Neural crest cell (in vitro differentiated cells): Measurements from ENCODE around the gene PDLIM7. TPM values are rescaled to one million over a fixed set of nuclear protein-coding genes. Genes with fewer than 3 reads are reported as not detected.
"Not testable (repeated sequence)": the region's sequence is repeated elsewhere in the genome, so short reads cannot be mapped to it uniquely, and the experiment has no call there.

Experiments used
- DNase-seq: peaks from one replicate; pipeline ENCODE4 v3.0.0; 2021; ENCODE audit warnings: low read depth, mixed read lengths, low spot score
- H3K27ac Mint-ChIP-seq: one replicate; pipeline ENCODE4 v1.8.0; 2021; ENCODE audit warnings: mild to moderate bottlenecking, mixed read lengths; ENCODE audit not compliant: unreplicated experiment
- H3K27me3 Mint-ChIP-seq: 2 replicates; pipeline ENCODE4 v1.8.0; 2021; ENCODE audit warnings: low read depth, mild to moderate bottlenecking, mixed read lengths
- H3K36me3 Mint-ChIP-seq: 2 replicates; pipeline ENCODE4 v1.8.0; 2021; ENCODE audit warnings: low read depth, mild to moderate bottlenecking, mixed read lengths
- H3K4me1 Mint-ChIP-seq: 2 replicates; pipeline ENCODE4 v1.8.0; 2021; ENCODE audit warnings: mixed read lengths
- H3K4me3 Mint-ChIP-seq: one replicate; pipeline ENCODE4 v1.8.0; 2021; ENCODE audit warnings: mild to moderate bottlenecking, mixed read lengths
- H3K9me3 Mint-ChIP-seq: 2 replicates; pipeline ENCODE4 v1.8.0; 2021; ENCODE audit warnings: mixed read lengths
- total RNA-seq: library from RNA; stranded (reverse); gene quantifications from 2 replicates; pipeline ENCODE4 v1.2.1, GENCODE V29; 2021
- TF ChIP-seq, protein P1 (sequence below): fragments of 200-600 bp; sonication (generic); conservative IDR thresholded peaks from 2 replicates; pipeline ENCODE4 v1.5.0; 2021; ENCODE audit warnings: antibody characterized with exemption, mild to moderate bottlenecking

PDLIM7 gene
- total RNA-seq, 1 donor from 2014 or later: 147 TPM

DNA sequence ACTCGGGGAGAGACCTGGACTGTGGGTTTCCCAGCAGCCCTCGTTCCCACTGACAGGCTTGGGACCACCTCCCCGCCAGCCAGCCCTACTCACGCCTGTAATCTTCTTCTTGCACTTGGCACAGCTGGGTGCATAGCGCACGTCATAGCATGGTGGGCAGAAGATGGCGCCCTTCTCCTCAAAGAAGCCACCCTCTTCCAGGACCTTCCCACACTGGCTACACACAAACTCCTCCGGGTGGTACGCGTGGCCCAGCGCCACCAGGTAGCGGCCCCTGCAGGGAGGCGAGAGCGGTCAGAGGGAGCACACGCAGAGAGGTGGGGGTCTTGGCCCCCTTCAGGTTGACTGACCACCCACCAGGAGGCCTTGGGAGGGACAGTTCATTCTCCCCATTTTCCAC lies 9.4 kb downstream of the PDLIM7 start:
- Mint-ChIP-seq H3K9me3 (no peaks in the 10 kb centered on the region), H3K4me1 (peaks cover 5% of the 10 kb centered on the region), H3K4me3 (peak overlapping the region; percentile 23), H3K36me3 (peaks cover 2% of the 10 kb centered on the region), H3K27ac (no peak overlapping the region), H3K27me3 (no peaks in the 10 kb centered on the region)
- TF ChIP-seq, protein P1, sequence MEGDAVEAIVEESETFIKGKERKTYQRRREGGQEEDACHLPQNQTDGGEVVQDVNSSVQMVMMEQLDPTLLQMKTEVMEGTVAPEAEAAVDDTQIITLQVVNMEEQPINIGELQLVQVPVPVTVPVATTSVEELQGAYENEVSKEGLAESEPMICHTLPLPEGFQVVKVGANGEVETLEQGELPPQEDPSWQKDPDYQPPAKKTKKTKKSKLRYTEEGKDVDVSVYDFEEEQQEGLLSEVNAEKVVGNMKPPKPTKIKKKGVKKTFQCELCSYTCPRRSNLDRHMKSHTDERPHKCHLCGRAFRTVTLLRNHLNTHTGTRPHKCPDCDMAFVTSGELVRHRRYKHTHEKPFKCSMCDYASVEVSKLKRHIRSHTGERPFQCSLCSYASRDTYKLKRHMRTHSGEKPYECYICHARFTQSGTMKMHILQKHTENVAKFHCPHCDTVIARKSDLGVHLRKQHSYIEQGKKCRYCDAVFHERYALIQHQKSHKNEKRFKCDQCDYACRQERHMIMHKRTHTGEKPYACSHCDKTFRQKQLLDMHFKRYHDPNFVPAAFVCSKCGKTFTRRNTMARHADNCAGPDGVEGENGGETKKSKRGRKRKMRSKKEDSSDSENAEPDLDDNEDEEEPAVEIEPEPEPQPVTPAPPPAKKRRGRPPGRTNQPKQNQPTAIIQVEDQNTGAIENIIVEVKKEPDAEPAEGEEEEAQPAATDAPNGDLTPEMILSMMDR: no peak
- DNase-seq: no peak

DNA sequence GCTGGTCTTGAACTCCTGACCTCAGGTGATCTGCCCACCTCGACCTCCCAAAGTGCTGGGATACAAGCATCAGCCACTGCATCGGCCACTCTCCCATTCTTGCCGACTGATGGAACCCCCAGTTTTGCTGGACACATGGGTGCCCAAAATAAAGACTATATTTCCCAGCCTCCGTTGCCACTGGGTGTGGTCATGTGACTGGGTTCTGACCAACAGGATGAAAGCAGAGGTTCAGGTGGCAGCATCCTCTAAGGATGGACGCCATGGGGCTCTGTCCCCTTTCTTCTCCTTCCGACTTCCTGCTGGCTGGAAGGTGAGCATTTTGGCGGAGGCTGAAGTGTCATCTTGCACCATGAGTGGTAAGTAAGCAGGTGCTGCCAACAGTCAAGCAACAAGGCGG lies 10.3 kb downstream of the PDLIM7 start:
- no peak overlapping the region for H3K27ac Mint-ChIP-seq
- H3K9me3 Mint-ChIP-seq: no peaks in the 10 kb centered on the region
- H3K36me3 Mint-ChIP-seq: peaks cover 2% of the 10 kb centered on the region
- H3K4me3 Mint-ChIP-seq: no peak overlapping the region
- TF ChIP-seq, protein P1: no peak
- no peaks in the 10 kb centered on the region for H3K27me3 Mint-ChIP-seq
- no peaks in the 10 kb centered on the region for H3K4me1 Mint-ChIP-seq
- DNase-seq: no peak

DNA sequence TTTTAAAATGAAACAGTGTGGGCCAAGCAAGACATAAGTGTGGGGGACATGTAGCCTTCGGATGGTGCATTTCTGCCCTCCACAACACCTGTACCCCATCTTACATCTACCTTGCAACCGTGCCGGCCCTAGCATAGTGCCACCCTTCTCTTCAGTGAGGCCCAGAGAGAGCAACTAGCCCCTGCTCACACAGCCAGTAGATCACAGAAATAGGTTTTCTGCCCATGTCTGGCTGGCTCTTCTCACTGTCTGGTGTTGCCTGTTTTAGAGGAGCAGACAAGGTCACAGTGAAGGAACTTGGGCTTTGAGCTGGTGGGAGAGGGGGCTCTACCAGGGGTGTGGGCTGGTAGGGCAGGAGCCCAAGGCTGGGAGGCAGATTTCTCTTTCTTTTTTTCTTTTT lies 11.1 kb downstream of the PDLIM7 start:
- Mint-ChIP-seq H3K36me3 (peaks cover 2% of the 10 kb centered on the region), H3K27ac (no peak overlapping the region), H3K9me3 (no peaks in the 10 kb centered on the region), H3K27me3 (no peaks in the 10 kb centered on the region), H3K4me3 (no peak overlapping the region), H3K4me1 (no peaks in the 10 kb centered on the region)
- DNase-seq: no peak
- TF ChIP-seq, protein P1: no peak

DNA sequence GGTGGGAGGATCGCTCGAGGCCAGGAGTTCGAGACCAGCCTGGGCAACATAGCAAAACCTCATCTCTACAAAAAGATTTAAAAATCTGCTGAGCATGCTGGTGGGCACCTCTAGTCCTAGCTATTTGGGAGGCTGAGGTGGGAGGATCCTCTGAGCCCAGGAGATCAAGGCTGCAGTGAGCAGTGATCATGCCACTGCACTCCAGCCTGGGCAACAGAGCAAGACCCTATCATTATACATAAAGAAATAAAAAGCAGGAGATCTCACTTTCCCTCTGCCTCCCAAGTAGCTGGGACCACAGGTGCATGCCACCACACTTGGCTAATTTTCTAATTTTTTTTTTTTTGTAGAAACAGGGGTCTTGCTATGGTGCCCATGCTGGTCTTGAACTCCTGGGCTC lies 11.7 kb downstream of the PDLIM7 start:
- not testable (repeated sequence) for H3K9me3 Mint-ChIP-seq, H3K4me1 Mint-ChIP-seq, H3K36me3 Mint-ChIP-seq, H3K27ac Mint-ChIP-seq, H3K4me3 Mint-ChIP-seq, H3K27me3 Mint-ChIP-seq, DNase-seq

DNA sequence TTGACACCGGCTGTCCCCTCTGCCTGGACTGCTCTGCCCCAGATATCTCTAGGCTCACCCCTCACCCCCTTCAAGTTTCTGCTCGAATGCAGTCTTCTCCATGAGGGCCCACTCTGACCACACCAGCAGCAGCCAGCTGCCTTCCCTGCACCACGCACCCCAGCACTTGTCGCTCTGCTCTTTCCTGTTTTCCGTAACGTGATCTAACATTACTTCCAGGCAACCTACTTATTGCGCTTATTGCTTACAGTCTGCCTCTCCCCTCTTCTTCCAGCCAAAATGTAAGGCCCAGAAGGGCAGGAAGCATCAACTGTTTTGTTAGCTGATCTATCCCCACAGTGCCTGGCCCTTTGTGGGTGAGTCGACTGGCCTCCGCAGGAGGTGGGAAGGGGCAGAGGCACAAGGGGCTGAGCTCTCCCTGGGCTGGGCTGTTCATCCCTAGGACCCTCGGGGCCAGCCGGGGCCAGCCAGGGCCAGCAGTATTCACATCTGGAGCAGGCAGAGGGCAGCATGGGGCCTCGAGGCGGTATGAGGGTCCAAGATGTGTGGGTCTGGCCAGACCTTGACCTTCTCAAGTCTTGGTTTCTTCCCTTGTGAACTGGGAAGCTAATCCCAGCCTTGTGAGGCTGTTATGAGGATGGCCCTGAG lies 12.4 kb downstream of the PDLIM7 start:
- peak overlapping the region; percentile 56 for H3K4me3 Mint-ChIP-seq
- no peak for DNase-seq
- TF ChIP-seq, protein P1: no peak
- H3K9me3 Mint-ChIP-seq: no peaks in the 10 kb centered on the region
- H3K36me3 Mint-ChIP-seq: peaks cover 1% of the 10 kb centered on the region
- H3K27ac Mint-ChIP-seq: peak overlapping the region; percentile 44
- H3K4me1 Mint-ChIP-seq: peaks cover 2% of the 10 kb centered on the region
- no peaks in the 10 kb centered on the region for H3K27me3 Mint-ChIP-seq

DNA sequence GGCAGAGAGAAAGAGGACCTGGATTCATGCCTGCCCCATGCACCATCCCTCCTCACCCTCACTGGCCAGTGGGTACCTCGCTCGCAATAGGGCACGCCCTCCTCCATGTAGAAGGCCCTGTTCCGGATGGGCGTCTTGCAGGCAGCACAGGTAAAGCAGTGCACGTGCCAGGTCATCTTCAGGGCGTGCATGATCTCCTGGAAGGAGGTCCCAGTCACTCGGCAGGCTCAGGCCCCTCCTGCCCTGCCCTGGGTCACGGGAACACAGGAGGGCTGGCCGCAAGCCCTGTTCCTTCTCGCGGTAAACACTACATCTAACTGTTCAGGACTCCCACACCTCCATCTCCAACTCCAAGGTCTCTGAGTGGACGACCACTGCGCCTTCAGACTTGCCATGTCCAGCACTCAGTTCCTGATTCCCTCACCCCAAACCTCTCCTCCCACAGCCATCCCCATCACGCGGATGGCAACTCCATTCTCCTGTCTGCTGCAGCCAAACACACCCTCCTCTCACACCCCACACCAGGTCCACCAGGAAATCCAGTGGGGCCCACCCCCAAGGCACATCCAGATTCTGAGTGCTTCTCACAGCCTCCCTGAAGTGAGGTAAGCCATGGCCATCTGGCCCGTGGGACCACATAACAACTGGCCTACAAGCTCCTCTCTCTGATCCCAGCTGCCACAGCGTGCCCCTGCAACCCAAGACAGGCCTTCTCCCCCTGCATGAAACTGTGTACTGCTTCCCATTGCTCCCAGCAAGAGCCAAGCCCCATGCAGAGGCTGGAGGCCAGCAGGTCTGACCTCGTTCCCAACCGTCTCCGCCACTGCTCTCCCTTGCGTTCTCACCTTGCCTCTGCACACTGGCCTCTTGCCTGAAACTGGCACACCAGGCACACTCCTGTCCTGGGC lies 13.2 kb downstream of the PDLIM7 start:
- peak overlapping the region; percentile 84 for H3K27ac Mint-ChIP-seq
- TF ChIP-seq, protein P1: no peak
- H3K27me3 Mint-ChIP-seq: no peaks in the 10 kb centered on the region
- no peaks in the 10 kb centered on the region for H3K9me3 Mint-ChIP-seq
- no peak for DNase-seq
- H3K4me1 Mint-ChIP-seq: peaks cover 9% of the 10 kb centered on the region
- H3K4me3 Mint-ChIP-seq: peak overlapping the region; percentile 56
- H3K36me3 Mint-ChIP-seq: no peaks in the 10 kb centered on the region
